Left lobe of liver (tissue), 2 donors: ENCODE data around the gene CLGN. TPM values are rescaled to one million over a fixed set of nuclear protein-coding genes. Genes with fewer than 3 reads are reported as not detected.

Experiments used
- ATAC-seq: fragments of 200-7000 bp; cut with Tn5 transposase; one replicate; pipeline ENCODE4 v1.9.1; 2020; ENCODE audit warnings: mild to moderate bottlenecking, moderate library complexity
- DNase-seq: peaks from one replicate; pipeline ENCODE4 v3.0.0-alpha.2; 2020; ENCODE audit warnings: low spot score
- total RNA-seq: library from RNA; stranded (reverse); gene quantifications from one replicate; pipeline ENCODE4 v1.2.1, GENCODE V29; 2021
- donor health status: DM: no; HTN: no; CAD: no; lungs with moderate emphysema.
- donor health status: DM: no; HTN: yes; CAD: no.

Gene CLGN
- total RNA-seq, 1 donor from 2014 or later, result 0.50 TPM

- DNase-seq (no peak), ATAC-seq (no peak)
Observed at GRCh38 chr4:140342620-140343019, 84.8 kb downstream of the CLGN start.

Other genes with a start within 250 kb of the CLGN start
- gene SCOC, start 54.0 kb downstream of the CLGN start, total RNA-seq, result 18.5 TPM
- gene MGAT4D, start 70.6 kb upstream of the CLGN start, total RNA-seq, result not detected
- gene ELMOD2, start 96.5 kb upstream of the CLGN start, total RNA-seq, result 18.6 TPM
- gene UCP1, start 141.3 kb upstream of the CLGN start, total RNA-seq, result not detected